Keratinocyte (primary cell): ENCODE data around the gene SCD5.

ENCODE experiments used
- CTCF ChIP-seq, 3 experiments: IDR thresholded peaks in 1 of 3; conservative IDR thresholded peaks in 1 of 3; optimal IDR thresholded peaks in 1 of 3; 2 replicates in 2 of 3; 3 replicates in 1 of 3; pipeline versions ENCODE3 to v1.5.1; 2011; ENCODE audit warnings: low read length in 3 of 3, mild to moderate bottlenecking in 3 of 3, moderate library complexity in 2 of 3, control low read depth in 1 of 3, inconsistent platforms in 1 of 3; ENCODE audit not compliant: insufficient read depth in 2 of 3; ENCODE audit errors: extremely low read depth in 1 of 3
- EZH2 ChIP-seq: IDR thresholded peaks from one replicate; pipeline ENCODE4 v1.6.1; 2012; ENCODE audit warnings: inconsistent platforms, mild to moderate bottlenecking, low read length, moderate library complexity

DNA sequence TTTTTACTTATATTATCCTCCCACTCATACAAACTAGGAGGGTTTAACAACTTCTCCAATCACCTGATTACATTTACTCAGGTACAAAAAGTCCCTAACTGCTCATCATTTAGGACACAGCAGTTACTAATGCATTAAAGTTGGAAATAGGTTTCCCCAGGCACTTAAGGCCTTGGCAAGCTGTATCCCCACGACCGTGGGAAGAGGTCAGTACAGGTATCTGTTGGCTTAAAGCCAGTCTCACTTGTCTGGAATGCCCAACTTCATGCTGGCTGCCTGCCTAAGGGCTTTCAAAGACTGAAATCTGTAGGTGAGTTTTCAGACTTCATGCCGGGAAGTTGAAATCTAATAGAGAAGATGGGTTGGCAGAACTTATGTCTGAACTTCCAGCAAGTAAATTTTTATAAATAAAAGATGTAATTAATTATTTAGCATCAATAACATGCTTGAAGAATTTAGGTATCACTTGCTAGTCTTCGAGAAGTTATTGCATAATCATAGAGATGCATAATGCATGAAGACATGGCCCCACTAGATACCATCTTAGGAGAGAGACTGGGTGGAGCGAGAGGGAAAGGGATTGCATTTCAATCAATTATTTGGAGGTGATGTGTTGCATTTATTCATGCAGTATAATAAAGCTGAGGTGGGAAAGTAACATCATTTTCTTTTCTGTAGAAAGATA lies 54.2 kb downstream of the SCD5 start:
- no peak for TF ChIP-seq CTCF (optimal IDR thresholded peaks at IDR 0.05 in 1 of 3, IDR thresholded peaks at IDR 0.05 in 1 of 3, conservative IDR thresholded peaks at IDR 0.05 in 1 of 3; ENCODE audit: extremely low read depth in 1 of 3, insufficient read depth in 2 of 3, low read length in 3 of 3)
- no peak for TF ChIP-seq EZH2
